HG02840 (cell line): ENCODE results near the gene NEO1.

Source experiments
- ATAC-seq: cut with Tn5 transposase; IDR thresholded peaks from one replicate; pipeline ENCODE4 v1.9.1; 2021; ENCODE audit warnings: mild to moderate bottlenecking, moderate library complexity, moderate number of reproducible peaks; ENCODE audit not compliant: unreplicated experiment, low FRiP score

The NEO1 gene

GRCh38 chr15:73341886-73342600, 289.8 kb downstream of the NEO1 start:
- ATAC-seq: no peak

- no peak for ATAC-seq
These were observed 291.8 kb downstream of the NEO1 start for GRCh38 chr15:73344056-73344455.

- no peak for ATAC-seq
These were observed 293.4 kb downstream of the NEO1 start for GRCh38 chr15:73345658-73346057.

- no peak for ATAC-seq
These were observed 294.6 kb downstream of the NEO1 start for GRCh38 chr15:73346735-73347312.

- ATAC-seq: no peak
These were observed 296.9 kb downstream of the NEO1 start for GRCh38 chr15:73349191-73349590.

GRCh38 chr15:73352082-73352481, 299.8 kb downstream of the NEO1 start:
- no peak for ATAC-seq

- ATAC-seq: no peak
These were observed 301.5 kb downstream of the NEO1 start for GRCh38 chr15:73353734-73354133.

GRCh38 chr15:73354241-73354640, 302.0 kb downstream of the NEO1 start:
- ATAC-seq: no peak
